IMR-90 (cell line): ENCODE results near the gene TMEM117. TPM values are rescaled to one million over a fixed set of nuclear protein-coding genes. Genes with fewer than 3 reads are reported as not detected.

Experiments
- ATAC-seq: fragments of 200-7000 bp; cut with Tn5 transposase; 2 replicates; pipeline ENCODE4 v1.9.1; 2020; ENCODE audit warnings: low read depth, mild to moderate bottlenecking, moderate library complexity
- BruUV-seq: library from RNA; stranded (reverse); fragments of 400-500 nt; replicated peaks from 2 replicates; lab custom pipeline; 2021; lab: Mats Ljungman, UMichigan
- CTCF ChIA-PET: fragments of 300-600 bp; formaldehyde crosslinking; extraction: SDS; loops from one replicate; lab custom pipeline; 2021; ENCODE audit warnings: antibody characterized with exemption; lab: Yijun Ruan, JAX
- POLR2A ChIA-PET: fragments of 300-600 bp; sonication (Branson Sonifier 250); formaldehyde crosslinking; loops from one replicate; lab custom pipeline; 2022; ENCODE audit warnings: antibody characterized with exemption; ENCODE audit not compliant: unreplicated experiment; lab: Charles Lee
- DNase-seq: peaks from one replicate; pipeline ENCODE4 v3.0.0; 2013
- H2AFZ ChIP-seq: replicated peaks from 2 replicates; pipeline ENCODE3; 2013; ENCODE audit warnings: low read length, mild to moderate bottlenecking; ENCODE audit not compliant: poor library complexity
- H2AK5ac ChIP-seq: 2 replicates; pipeline ENCODE4 v1.6.1; 2013; ENCODE audit warnings: low read depth, low read length, inconsistent platforms
- H2AK9ac ChIP-seq: replicated peaks from 2 replicates; pipeline ENCODE3; 2013; ENCODE audit warnings: mild to moderate bottlenecking, low read depth, low read length, moderate library complexity; ENCODE audit not compliant: poor library complexity
- H2BK120ac ChIP-seq: 2 replicates; pipeline ENCODE4 v1.6.1; 2013; ENCODE audit warnings: low read depth, low read length, inconsistent platforms
- H2BK15ac ChIP-seq: 3 replicates; pipeline ENCODE4 v1.6.1; 2013; ENCODE audit warnings: low read depth, low read length, inconsistent platforms
- H2BK20ac ChIP-seq: 2 replicates; pipeline ENCODE4 v1.6.1; 2013; ENCODE audit warnings: low read depth, mild to moderate bottlenecking, inconsistent platforms, low read length, moderate library complexity
- H2BK5ac ChIP-seq: 2 replicates; pipeline ENCODE4 v1.6.1; 2013; ENCODE audit warnings: mild to moderate bottlenecking, low read depth, low read length, inconsistent platforms; ENCODE audit not compliant: poor library complexity, severe bottlenecking
- H3K14ac ChIP-seq: replicated peaks from 2 replicates; pipeline ENCODE4 v1.6.1; 2013; ENCODE audit warnings: low read depth, low read length, inconsistent platforms
- H3K18ac ChIP-seq: 2 replicates; pipeline ENCODE4 v1.6.1; 2013; ENCODE audit warnings: low read depth, low read length, control low read depth
- H3K23ac ChIP-seq: 2 replicates; pipeline ENCODE4 v1.6.1; 2013; ENCODE audit warnings: low read depth, low read length, inconsistent platforms
- H3K27ac ChIP-seq: 2 replicates; pipeline ENCODE4 v1.5.1; 2013; ENCODE audit warnings: mild to moderate bottlenecking, control low read depth, low read length; ENCODE audit not compliant: insufficient read depth
- H3K27me3 ChIP-seq: 2 replicates; pipeline ENCODE4 v1.6.1; 2013; ENCODE audit warnings: low read length; ENCODE audit not compliant: control insufficient read depth, insufficient read depth
- H3K36me3 ChIP-seq: 2 replicates; pipeline ENCODE4 v1.6.1; 2013; ENCODE audit warnings: low read length, mixed read lengths; ENCODE audit not compliant: control insufficient read depth, insufficient read depth
- H3K4ac ChIP-seq: 2 replicates; pipeline ENCODE4 v1.6.1; 2013; ENCODE audit warnings: low read depth, low read length, inconsistent platforms
- H3K4me1 ChIP-seq: 2 replicates; pipeline ENCODE4 v1.6.1; 2013; ENCODE audit warnings: low read length, mixed read lengths; ENCODE audit not compliant: control insufficient read depth, insufficient read depth
- H3K4me2 ChIP-seq: 2 replicates; pipeline ENCODE4 v1.6.1; 2013; ENCODE audit warnings: low read depth, mild to moderate bottlenecking, control low read depth, low read length, moderate library complexity
- H3K4me3 ChIP-seq: 2 replicates; pipeline ENCODE4 v1.5.1; 2013; ENCODE audit warnings: low read depth, mild to moderate bottlenecking, control low read depth, low read length, moderate library complexity; ENCODE audit not compliant: insufficient read depth
- H3K56ac ChIP-seq: 2 replicates; pipeline ENCODE4 v1.6.1; 2013; ENCODE audit warnings: low read length, inconsistent platforms; ENCODE audit not compliant: insufficient read depth; ENCODE audit errors: extremely low read depth
- H3K79me1 ChIP-seq, 2 experiments: 2 replicates each; pipeline ENCODE4 v1.6.1; 2013; ENCODE audit warnings: low read length in 2 of 2, inconsistent platforms in 1 of 2, low read depth in 1 of 2
- H3K9ac ChIP-seq: 2 replicates; pipeline ENCODE4 v1.6.1; 2013; ENCODE audit warnings: low read depth, low read length, control low read depth
- H3K9me1 ChIP-seq: 2 replicates; pipeline ENCODE4 v1.6.1; 2013; ENCODE audit warnings: low read length, inconsistent platforms; ENCODE audit not compliant: insufficient read depth
- H3K9me3 ChIP-seq: 2 replicates; pipeline ENCODE4 v1.6.1; 2013; ENCODE audit warnings: low read length; ENCODE audit not compliant: control insufficient read depth, insufficient read depth
- H4K20me1 ChIP-seq: 2 replicates; pipeline ENCODE4 v1.6.1; 2013; ENCODE audit warnings: low read length, inconsistent platforms; ENCODE audit not compliant: insufficient read depth
- H4K5ac ChIP-seq: 2 replicates; pipeline ENCODE4 v1.6.1; 2013; ENCODE audit warnings: mild to moderate bottlenecking, low read depth, low read length, control low read depth
- H4K8ac ChIP-seq, 2 experiments: 2 replicates each; pipeline ENCODE4 v1.6.1; 2013; ENCODE audit warnings: low read depth in 2 of 2, low read length in 2 of 2, control low read depth in 1 of 2, inconsistent platforms in 1 of 2
- H4K91ac ChIP-seq: 2 replicates; pipeline ENCODE4 v1.6.1; 2013; ENCODE audit warnings: low read depth, low read length, inconsistent platforms; ENCODE audit not compliant: insufficient read depth
- BHLHE40 ChIP-seq: fragments of 150-350 bp; IDR thresholded peaks from 2 replicates; pipeline ENCODE4 v1.6.1; 2016; ENCODE audit warnings: mild to moderate bottlenecking, low read depth, low read length
- CEBPB ChIP-seq: IDR thresholded peaks from 2 replicates; pipeline ENCODE4 v1.6.1; 2012; ENCODE audit warnings: low read depth, low read length, improper control_type of control experiment
- CHD1 ChIP-seq: IDR thresholded peaks from 2 replicates; pipeline ENCODE4 v1.6.1; 2012; ENCODE audit warnings: low read depth, low read length, improper control_type of control experiment
- ELK1 ChIP-seq: fragments of 150-350 bp; IDR thresholded peaks from 2 replicates; pipeline ENCODE4 v1.6.1; 2016; ENCODE audit warnings: low read depth, mild to moderate bottlenecking, low read length, moderate library complexity, borderline replicate concordance
- FOS ChIP-seq: fragments of 150-350 bp; IDR thresholded peaks from 2 replicates; pipeline ENCODE4 v1.6.1; 2016; ENCODE audit warnings: low read depth, low read length
- MAFK ChIP-seq: IDR thresholded peaks from 2 replicates; pipeline ENCODE4 v1.6.1; 2012; ENCODE audit warnings: low read depth, low read length, improper control_type of control experiment
- MAZ ChIP-seq: IDR thresholded peaks from 2 replicates; pipeline ENCODE4 v1.6.1; 2012; ENCODE audit warnings: low read depth, mild to moderate bottlenecking, low read length, improper control_type of control experiment, moderate library complexity, borderline replicate concordance
- MXI1 ChIP-seq: IDR thresholded peaks from 2 replicates; pipeline ENCODE4 v1.6.1; 2012; ENCODE audit warnings: low read depth, mild to moderate bottlenecking, low read length, moderate library complexity, borderline replicate concordance
- NFE2L2 ChIP-seq: fragments of 150-350 bp; IDR thresholded peaks from 2 replicates; pipeline ENCODE4 v1.6.1; 2016; ENCODE audit warnings: low read depth, mild to moderate bottlenecking, low read length
- POLR2A ChIP-seq: IDR thresholded peaks from 2 replicates; pipeline ENCODE4 v1.6.1; 2012; ENCODE audit warnings: mild to moderate bottlenecking, low read depth, low read length
- RAD21 ChIP-seq: IDR thresholded peaks from 2 replicates; pipeline ENCODE4 v1.6.1; 2012; ENCODE audit warnings: low read length, improper control_type of control experiment
- RCOR1 ChIP-seq: IDR thresholded peaks from 2 replicates; pipeline ENCODE4 v1.6.1; 2012; ENCODE audit warnings: mild to moderate bottlenecking, low read length, improper control_type of control experiment; ENCODE audit not compliant: insufficient replicate concordance
- RFX5 ChIP-seq: IDR thresholded peaks from 2 replicates; pipeline ENCODE4 v1.8.0; 2012; ENCODE audit warnings: low read depth, mild to moderate bottlenecking, low read length, moderate library complexity
- SMC3 ChIP-seq: fragments of 150-350 bp; IDR thresholded peaks from 2 replicates; pipeline ENCODE4 v1.6.1; 2016; ENCODE audit warnings: low read depth, mild to moderate bottlenecking, antibody characterized with exemption, low read length, moderate library complexity
- USF2 ChIP-seq: fragments of 150-350 bp; IDR thresholded peaks from 2 replicates; pipeline ENCODE4 v1.6.1; 2017; ENCODE audit warnings: mild to moderate bottlenecking, antibody characterized with exemption, low read length, low read depth
- WGBS, 2 experiments: methylation state at CpG; one replicate each; pipeline versions ENCODE4 v1.1.5 to v1.1.7; 2013; ENCODE audit warnings: missing lambda C conversion rate in 2 of 2; ENCODE audit not compliant: insufficient read length in 1 of 2; ENCODE audit errors: extremely low coverage in 2 of 2; 5-methylcytosine and 5-hydroxymethylcytosine counted together
- dilution Hi-C: fragments of 300-500 bp; cut with HindIII; formaldehyde crosslinking; loops from one replicate; pipeline ENCODE4 v1.14.3; 2018; ENCODE audit warnings: low sequenced_read_pairs; ENCODE audit not compliant: unreplicated experiment
- in situ Hi-C: fragments of 300-500 bp; cut with MboI; formaldehyde crosslinking; loops from 3 replicates; pipeline ENCODE4 v1.14.3; 2019; ENCODE audit warnings: low sequenced_read_pairs, inconsistent platforms, mixed read lengths
- intact Hi-C: fragments of 100-400 bp; cut with micrococcal nuclease; formaldehyde crosslinking; loops from 2 replicates; pipeline ENCODE4 v1.10.0; 2022
- polyA plus RNA-seq, 3 experiments: library from polyadenylated mRNA; depleted of rRNA; stranded (reverse); fragments of >200 nt; gene quantifications; 2 replicates each; pipeline ENCODE4 v1.2.3, GENCODE V29; 2012; ENCODE audit warnings: low replicate concordance in 1 of 3
- total RNA-seq: library from RNA; depleted of rRNA; stranded (reverse); fragments of >200 nt; gene quantifications from 2 replicates; pipeline ENCODE4 v1.2.3, GENCODE V29; 2012
- TF ChIP-seq, protein P1 (sequence below): conservative IDR thresholded peaks from 2 replicates; pipeline ENCODE4 v1.5.1; 2012; ENCODE audit warnings: mild to moderate bottlenecking, low read depth, low read length, improper control_type of control experiment

The TMEM117 gene
- total and polyA plus RNA-seq, 2 of the 4 experiments (the other 2 are of a cell fraction): 8.7 to 21.0 TPM

GRCh38 chr12:44260581-44260980 is 424.7 kb downstream of the TMEM117 start:
- Histone ChIP-seq H3K9me1 (no peaks in the 10 kb centered on the region), H3K36me3 (no peaks in the 10 kb centered on the region), H2BK20ac (no peak overlapping the region), H2BK15ac (no peak overlapping the region), H3K4me2 (no peak overlapping the region), H3K27me3 (no peaks in the 10 kb centered on the region), H2BK5ac (no peak overlapping the region), H2AFZ (no peak overlapping the region), H2BK120ac (no peak overlapping the region), H3K4ac (no peak overlapping the region), H3K18ac (no peak overlapping the region), H2AK9ac (no peak overlapping the region), H3K4me3 (no peak overlapping the region), H4K5ac (no peak overlapping the region), H4K91ac (no peak overlapping the region), H3K14ac (no peak overlapping the region), H3K56ac (no peak overlapping the region), H3K9ac (no peak overlapping the region), H3K27ac (no peak overlapping the region), H3K4me1 (no peaks in the 10 kb centered on the region), H4K20me1 (no peaks in the 10 kb centered on the region), H3K23ac (no peak overlapping the region), H4K8ac (no peak overlapping the region), H3K9me3 (no peaks in the 10 kb centered on the region), H2AK5ac (no peak overlapping the region), H3K79me1 (no peaks in the 10 kb centered on the region)
- in situ Hi-C loops: no loop called here
- POLR2A ChIA-PET: no interaction called here
- DNase-seq: no peak
- no CpG with 5 or more reads among the region's 1 CpG for WGBS, 2 experiments
- CTCF ChIA-PET: interaction anchor here (0.9 kb wide), 1 partner anchor 13 kb away, joined by 4 read pairs; no protein-coding TSS in a partner anchor
- BruUV-seq: no TSS peak
- no peak for TF ChIP-seq ELK1
- TF ChIP-seq FOS: no peak
- TF ChIP-seq MAFK: no peak
- no peak for TF ChIP-seq BHLHE40
- TF ChIP-seq MXI1: no peak
- TF ChIP-seq NFE2L2: no peak
- TF ChIP-seq MAZ: no peak
- TF ChIP-seq USF2: no peak
- TF ChIP-seq RAD21: no peak
- no peak for TF ChIP-seq POLR2A
- no peak for TF ChIP-seq RFX5
- no peak for TF ChIP-seq CHD1
- TF ChIP-seq, protein P1, sequence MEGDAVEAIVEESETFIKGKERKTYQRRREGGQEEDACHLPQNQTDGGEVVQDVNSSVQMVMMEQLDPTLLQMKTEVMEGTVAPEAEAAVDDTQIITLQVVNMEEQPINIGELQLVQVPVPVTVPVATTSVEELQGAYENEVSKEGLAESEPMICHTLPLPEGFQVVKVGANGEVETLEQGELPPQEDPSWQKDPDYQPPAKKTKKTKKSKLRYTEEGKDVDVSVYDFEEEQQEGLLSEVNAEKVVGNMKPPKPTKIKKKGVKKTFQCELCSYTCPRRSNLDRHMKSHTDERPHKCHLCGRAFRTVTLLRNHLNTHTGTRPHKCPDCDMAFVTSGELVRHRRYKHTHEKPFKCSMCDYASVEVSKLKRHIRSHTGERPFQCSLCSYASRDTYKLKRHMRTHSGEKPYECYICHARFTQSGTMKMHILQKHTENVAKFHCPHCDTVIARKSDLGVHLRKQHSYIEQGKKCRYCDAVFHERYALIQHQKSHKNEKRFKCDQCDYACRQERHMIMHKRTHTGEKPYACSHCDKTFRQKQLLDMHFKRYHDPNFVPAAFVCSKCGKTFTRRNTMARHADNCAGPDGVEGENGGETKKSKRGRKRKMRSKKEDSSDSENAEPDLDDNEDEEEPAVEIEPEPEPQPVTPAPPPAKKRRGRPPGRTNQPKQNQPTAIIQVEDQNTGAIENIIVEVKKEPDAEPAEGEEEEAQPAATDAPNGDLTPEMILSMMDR: no peak
- no peak for TF ChIP-seq CEBPB
- no peak for TF ChIP-seq RCOR1
- TF ChIP-seq SMC3: no peak
- dilution Hi-C loops: no loop called here
- intact Hi-C loops: no loop called here
- ATAC-seq: no peak
